ENCODE data around the gene COLEC12.

Gene COLEC12

DNA sequence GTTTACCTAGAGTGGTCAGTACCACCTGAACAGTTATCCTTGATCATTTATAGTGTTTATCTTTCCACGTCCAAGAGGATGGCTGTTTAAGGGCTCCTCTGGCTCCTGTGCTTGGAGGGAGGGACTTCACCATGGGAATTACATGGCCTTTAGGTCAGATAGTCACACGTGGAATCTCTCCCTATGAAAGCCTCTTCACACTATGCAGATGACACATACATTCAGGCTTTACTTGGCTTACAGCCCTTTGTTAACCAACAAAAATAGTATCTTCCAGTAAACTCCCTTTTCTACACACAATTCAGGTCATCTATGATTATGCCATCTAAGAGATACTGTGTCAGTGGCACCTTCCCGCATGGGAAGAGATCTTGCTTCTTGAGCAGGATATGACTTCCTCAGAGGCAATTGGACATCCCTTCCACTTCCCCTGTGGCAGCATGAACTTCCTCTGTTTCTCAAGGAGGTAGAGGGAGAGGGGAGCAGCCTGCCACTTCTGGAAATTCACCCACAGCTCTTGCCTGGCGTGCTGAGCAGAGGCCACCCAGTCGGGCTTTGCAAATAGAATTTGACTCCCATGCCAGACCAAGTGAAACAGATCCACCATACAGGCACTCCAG, 53.5 kb downstream of the COLEC12 start:
- DNase-seq (ENCODE audit: low read depth) = no peak

- no peak for DNase-seq (ENCODE audit: low read depth)
Measured at GRCh38 chr18:445055-445454, 55.4 kb downstream of the COLEC12 start.

GRCh38 chr18:438571-438970, 61.9 kb downstream of the COLEC12 start:
- no peak for DNase-seq (ENCODE audit: low read depth)

DNA sequence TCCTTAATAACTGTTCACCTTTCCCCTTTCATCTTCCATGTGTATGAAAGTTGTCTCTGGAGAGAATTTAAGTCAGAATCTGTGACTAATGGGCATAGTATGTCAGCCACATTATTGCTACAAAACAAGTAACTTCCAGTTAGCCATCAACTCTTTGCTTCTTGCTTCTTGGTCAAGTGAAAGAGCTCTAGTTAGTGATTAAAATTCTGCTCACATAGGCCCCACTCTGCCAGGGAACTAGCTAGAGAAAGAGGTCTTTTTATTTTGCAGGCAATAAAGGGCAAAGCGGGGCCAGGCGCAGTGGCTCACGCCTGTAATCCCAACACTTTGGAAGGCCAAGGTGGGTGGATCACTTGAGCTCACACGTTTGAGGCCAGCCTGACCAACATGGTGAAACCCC, 64.6 kb downstream of the COLEC12 start:
- DNase-seq (ENCODE audit: low read depth) = no peak

DNA sequence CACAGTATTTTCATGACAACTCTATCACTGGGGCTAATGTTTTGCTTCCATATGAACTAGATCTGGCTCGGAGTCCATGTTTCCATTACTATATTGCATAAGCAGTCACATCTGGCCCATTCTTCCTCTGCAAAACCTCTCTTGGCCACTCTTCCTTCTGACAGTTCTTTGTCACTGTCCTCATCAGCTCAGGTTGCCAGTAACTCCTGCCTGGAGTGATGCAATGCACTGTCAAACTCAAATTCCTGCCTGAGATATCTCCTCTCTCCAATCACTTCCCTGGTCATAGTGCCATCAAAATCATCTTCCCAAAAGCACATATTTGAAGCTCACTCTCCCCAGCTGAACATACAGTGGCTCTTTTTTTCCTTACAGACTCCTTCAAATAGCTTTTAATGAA, 66.1 kb downstream of the COLEC12 start:
- DNase-seq (ENCODE audit: low read depth) = no peak

- no peak for DNase-seq (ENCODE audit: low read depth)
Measured at GRCh38 chr18:433960-434359, 66.5 kb downstream of the COLEC12 start.

- DNase-seq (ENCODE audit: low read depth) = no peak
Measured at GRCh38 chr18:433298-433697, 67.2 kb downstream of the COLEC12 start.

- no peak for DNase-seq (ENCODE audit: low read depth)
Measured at GRCh38 chr18:432791-433190, 67.7 kb downstream of the COLEC12 start.

GRCh38 chr18:429030-429429, 71.5 kb downstream of the COLEC12 start:
- no peak for DNase-seq (ENCODE audit: low read depth)

DNA sequence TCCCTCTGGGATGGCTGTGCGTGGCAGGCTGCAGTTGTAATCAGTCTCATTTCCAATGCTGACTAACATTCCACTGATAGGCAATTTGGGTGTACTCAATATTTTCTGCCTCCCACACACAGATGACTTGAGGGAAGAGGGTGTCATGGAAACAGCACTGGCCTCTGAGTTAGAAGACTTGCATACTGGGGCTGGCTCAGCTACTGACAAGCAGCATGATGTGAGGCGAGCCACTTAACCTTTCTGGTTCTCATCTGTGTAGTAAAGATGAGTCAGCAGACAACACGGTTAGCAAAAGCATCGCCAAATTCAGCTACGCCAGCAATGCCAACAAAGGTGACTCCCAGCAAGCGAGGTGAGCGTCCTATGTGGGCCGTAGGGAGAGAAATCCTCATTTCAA, 73.5 kb downstream of the COLEC12 start:
- no peak for DNase-seq (ENCODE audit: low read depth)

DNA sequence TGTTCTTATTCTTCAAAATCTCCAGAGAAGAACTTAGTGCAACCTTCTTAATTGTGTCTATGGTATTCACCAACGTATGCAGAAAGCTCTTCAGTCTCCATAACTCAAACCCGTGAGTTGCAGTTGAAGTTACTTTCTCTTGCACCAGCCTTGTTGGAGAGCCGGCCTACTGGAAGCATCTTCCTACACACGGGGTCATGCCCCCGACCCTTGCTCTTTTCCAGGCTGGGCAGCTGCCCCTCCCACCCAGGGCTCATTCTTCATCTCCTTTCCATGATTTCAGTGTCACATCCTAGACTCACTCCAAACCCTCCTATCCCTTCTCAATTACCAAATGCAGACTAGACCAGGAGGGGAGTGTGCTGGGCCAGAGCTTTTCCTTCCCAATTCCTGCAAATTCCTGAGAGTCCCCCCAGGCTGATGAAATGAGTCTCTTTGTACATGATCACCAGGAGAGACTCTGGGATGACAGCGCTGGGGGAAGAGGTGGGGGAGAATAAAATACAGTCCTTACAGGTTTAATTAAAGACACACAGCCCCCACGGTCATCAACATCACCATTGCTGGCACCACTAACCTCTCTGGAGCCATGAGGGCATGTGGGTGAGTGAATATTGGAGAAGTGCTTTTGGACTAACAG, 75.3 kb downstream of the COLEC12 start:
- DNase-seq (ENCODE audit: low read depth) = no peak

DNA sequence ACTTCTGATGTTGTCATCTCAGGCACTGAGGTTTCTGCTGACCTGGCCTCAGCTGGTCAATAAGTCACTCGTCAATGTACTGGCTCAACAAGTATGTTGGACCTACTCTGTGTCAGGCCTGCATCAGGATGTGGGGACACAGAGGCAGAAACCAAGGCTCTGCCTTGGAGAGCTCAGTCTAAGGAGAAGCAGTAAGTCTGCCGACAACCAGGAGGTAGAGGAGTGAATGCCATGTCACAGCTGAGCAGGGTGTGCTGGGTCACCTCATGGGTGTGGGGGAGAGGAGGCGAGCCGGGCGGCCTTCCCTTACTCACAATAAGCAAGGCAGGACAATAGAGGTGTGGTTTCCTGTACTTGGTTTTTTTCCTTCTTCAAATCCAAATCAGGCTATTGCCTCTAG, 75.8 kb downstream of the COLEC12 start:
- DNase-seq (ENCODE audit: low read depth) = no peak

DNA sequence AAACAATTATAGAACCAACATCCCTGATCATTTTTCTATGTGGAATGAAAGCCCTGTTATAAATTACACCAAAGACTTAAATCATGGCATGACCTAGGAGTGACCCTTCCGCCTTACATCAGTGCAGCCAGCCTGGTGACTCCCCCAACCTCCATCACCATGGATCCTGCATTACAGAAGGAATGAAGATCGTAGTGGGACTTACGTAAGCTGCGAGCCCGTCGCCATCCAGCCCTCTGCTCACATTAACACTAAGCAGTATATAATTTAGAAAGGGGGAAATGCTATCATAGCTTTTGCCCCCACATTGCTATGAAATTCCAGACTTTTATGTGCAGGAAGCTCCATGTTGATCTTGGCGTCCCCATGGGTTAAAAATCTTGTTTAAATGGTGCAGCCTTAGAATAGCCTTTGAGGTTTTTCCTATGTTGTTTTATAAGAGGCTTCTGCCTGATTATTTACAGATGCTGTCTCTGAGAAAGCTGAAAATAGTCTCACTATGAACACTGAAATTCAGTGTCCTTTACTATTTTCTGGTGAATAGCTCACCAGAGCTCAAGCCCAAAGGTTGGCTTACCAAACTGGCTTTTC, 76.3 kb downstream of the COLEC12 start:
- no peak for DNase-seq (ENCODE audit: low read depth)

DNA sequence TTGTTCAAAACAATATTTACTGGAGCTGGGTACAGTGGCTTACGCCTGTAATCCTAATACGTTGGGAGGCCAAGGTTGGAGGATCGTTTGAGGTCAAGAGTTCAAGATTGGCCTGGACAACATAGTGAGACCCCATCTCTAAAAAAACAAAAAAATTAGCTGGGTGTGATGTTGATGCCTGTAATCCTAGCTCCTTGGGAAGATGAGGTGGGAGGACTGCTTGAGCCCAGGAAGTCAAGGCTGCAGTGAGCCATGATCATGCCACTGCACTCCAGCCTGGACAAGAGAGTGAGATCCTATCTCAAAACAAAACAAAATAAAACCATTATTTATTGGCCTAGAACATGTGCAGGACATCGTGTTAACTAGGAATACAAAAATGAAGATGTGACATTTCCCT, 77.5 kb downstream of the COLEC12 start:
- no peak for DNase-seq (ENCODE audit: low read depth)

GRCh38 chr18:421247-422155, 79.0 kb downstream of the COLEC12 start:
- no peak for DNase-seq (ENCODE audit: low read depth)

DNA sequence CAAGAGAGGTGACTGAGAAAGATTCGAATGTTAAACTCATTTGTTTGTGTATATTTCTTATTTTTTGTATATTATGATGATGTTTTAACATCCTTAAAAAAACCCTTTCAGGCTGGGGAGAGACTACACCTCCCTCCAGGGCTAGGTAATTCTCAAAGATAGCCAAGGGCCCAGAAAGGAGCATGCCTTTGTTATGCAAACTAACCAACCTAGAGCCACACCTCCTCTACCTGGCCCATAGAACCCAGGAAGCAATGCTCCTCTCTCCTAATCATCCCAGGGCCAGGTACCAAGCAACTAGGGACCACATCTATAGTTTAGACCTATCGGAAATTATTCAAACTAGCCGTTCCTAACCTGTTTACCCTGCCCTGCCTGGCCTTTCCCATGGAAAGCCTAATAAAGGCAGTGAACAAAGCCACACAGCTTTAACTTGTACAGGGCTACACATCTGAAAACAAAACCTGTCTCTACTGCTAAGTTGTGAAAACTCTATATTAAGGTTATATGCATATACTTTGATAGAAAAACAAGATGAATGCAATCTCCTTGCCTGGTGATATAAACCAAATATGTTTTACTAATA, 79.7 kb downstream of the COLEC12 start:
- no peak for DNase-seq (ENCODE audit: low read depth)

GRCh38 chr18:419541-420175, 80.8 kb downstream of the COLEC12 start:
- no peak for DNase-seq (ENCODE audit: low read depth)

DNA sequence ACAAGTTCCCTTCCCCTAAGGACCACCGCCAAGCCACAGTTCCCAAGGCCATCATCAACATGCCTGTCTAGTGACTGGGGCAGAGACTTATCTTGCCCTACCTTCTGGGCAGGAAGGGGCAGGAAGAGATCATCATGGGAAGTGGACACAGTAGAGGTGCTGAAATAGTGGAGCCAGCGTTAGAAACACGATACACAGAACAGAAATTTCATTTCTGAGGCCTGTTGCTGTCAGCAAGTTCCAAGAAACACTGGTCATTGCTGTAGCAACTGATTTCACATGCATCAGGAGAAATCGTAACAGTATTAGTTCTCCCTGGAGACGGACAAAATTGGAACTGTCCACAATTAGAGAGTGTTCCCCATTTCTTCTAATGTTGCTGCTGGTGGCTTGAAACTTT, 83.0 kb downstream of the COLEC12 start:
- no peak for DNase-seq (ENCODE audit: low read depth)

DNA sequence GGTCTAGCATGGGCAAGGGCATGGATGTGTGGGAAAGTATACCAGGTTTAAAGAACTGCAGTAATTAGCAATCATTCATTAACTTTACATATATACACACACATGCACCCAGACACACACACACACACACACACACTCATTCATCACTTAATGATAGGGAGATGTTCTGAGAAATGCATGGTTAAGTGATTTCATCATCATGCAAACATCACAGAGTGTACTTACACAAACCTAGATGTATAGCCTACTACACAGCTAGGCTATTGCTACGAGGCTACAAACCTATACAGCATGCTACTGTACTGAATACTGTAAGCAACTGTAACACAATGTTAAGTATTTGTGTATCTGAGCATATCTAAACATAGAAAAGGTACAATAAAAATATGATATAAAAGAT, 83.6 kb downstream of the COLEC12 start:
- no peak for DNase-seq (ENCODE audit: low read depth)

DNA sequence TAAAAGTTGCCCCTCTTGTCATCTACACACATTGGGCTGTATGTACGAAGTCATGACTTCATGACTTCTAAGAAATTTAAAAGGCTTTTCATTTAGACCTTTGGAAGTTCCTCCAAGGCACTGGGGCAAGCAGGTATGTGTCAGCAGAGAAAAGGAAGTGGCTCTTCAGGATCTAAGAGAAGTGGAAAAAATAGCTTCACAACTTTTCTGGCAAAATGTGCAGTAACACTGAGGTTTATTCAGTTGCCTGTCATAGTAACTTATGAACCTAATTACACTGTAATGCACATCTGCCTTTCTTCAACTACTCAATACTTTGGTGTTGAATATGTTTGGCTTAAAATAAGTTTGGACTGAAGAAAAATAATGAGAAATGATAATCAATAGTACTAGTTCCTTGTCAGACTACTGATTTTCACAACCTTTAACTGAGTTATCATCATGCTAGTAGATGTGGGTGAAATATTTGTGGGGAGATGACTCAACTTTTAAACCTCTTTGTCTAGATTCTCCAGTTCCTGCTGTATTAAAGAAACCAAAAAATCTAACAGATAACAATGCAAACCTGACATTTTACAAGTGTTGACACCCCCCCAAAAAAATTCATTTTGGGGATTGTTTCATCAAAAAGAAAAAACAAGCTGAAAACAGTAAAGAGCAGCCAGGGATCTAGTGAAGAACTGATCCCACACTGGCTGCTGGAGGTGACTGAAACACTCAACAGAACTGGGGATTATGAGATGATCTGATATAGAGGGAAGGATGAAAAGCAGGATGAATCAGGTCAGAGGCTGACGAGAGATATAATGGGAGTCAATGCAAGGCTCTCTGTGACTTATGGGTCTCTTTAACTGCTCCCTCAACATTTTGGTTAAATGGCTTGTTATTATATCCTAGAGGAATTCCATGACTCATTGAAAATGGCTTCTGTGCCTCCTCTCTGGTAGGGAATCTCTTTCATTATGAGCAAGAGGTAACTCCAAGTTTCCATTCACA, 84.6 kb downstream of the COLEC12 start:
- peak; percentile 79 for DNase-seq (ENCODE audit: low read depth)

DNA sequence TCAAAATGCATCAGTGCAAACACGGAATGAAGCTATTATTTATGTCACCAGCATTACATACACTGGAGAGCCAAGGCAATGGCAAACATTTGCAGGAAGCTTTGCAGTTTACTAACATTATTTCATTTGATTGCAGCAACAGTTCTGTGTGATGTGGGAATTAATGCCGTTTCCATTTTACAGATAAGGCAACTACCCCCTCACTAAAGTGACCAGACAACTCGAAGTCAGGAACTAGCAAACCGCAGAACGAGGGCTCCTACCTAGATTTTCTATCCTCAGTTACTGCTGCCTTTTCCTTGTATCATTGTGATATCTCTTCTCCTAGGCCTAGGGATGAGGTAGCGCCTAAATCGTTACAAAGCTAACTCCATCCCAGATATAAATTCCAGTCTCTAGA, 85.5 kb downstream of the COLEC12 start:
- DNase-seq (ENCODE audit: low read depth) = no peak
